GM10248 (cell line): Measurements from ENCODE around the gene KRTAP3-2.

Experiments
- CTCF ChIA-PET: fragments of 300-600 bp; sonication (Branson Sonifier 250); formaldehyde crosslinking; extraction: SDS; loops from one replicate; lab custom pipeline; 2021; ENCODE audit warnings: antibody characterized with exemption; lab: Yijun Ruan, JAX
- POLR2A ChIA-PET: fragments of 350-650 bp; sonication (Branson Sonifier 250); formaldehyde crosslinking; extraction: SDS; loops from one replicate; lab custom pipeline; 2020; ENCODE audit warnings: antibody characterized with exemption; lab: Yijun Ruan, JAX
- DNase-seq: peaks from one replicate; pipeline ENCODE4 v3.0.0; 2012; ENCODE audit errors: extremely low spot score
- TF ChIP-seq, protein P1 (sequence below): IDR thresholded peaks from 2 replicates; pipeline ENCODE4 v1.5.1; 2012; ENCODE audit warnings: mild to moderate bottlenecking, low read depth; ENCODE audit errors: extremely low read depth, missing control alignments, control extremely low read depth

The KRTAP3-2 gene

DNA sequence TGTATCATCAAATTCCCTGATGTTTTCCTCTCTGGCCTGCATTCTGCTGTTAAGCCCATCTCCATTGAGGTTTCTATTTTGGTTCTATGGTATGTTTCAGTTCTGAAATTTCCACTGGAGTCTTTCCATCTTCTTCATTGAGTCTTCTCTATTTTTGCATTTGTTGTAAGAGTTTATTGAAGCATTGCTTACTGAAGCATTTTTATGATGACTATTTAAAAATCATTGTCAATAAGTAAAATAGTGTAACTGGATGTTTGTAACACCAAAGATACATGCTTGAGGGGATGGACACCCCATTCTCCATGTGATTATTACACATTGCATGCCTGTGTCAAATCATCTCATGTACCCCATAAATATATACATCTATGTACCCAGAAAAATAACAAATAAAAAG lies 24.2 kb downstream of the KRTAP3-2 start:
- CTCF ChIA-PET, result no interaction called here
- no peak for DNase-seq
- POLR2A ChIA-PET, result no interaction called here
- TF ChIP-seq, protein P1, sequence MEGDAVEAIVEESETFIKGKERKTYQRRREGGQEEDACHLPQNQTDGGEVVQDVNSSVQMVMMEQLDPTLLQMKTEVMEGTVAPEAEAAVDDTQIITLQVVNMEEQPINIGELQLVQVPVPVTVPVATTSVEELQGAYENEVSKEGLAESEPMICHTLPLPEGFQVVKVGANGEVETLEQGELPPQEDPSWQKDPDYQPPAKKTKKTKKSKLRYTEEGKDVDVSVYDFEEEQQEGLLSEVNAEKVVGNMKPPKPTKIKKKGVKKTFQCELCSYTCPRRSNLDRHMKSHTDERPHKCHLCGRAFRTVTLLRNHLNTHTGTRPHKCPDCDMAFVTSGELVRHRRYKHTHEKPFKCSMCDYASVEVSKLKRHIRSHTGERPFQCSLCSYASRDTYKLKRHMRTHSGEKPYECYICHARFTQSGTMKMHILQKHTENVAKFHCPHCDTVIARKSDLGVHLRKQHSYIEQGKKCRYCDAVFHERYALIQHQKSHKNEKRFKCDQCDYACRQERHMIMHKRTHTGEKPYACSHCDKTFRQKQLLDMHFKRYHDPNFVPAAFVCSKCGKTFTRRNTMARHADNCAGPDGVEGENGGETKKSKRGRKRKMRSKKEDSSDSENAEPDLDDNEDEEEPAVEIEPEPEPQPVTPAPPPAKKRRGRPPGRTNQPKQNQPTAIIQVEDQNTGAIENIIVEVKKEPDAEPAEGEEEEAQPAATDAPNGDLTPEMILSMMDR, result no peak

DNA sequence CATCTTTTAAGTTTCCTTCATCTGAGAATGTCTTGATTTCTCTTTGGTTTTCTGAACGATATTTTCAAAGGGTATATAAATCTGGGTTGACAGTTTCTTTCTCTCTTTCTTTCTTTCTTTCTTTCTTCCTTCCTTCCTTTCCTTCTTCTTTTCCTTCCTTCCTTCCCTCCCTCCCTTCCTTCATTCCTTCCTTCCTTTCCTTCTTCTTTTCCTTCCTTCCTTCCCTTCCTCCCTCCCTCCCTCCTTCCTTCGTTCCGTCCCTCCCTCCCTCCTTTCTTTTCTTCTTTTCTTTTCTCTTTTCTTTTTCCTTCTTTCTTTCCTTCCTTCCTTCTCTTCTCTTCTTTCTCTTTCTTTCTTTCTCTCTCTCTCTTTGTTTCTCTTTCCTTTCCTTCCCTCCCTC lies 25.3 kb downstream of the KRTAP3-2 start:
- no peak for DNase-seq
- TF ChIP-seq, protein P1, result no peak
- CTCF ChIA-PET, result no interaction called here
- POLR2A ChIA-PET, result no interaction called here

DNA sequence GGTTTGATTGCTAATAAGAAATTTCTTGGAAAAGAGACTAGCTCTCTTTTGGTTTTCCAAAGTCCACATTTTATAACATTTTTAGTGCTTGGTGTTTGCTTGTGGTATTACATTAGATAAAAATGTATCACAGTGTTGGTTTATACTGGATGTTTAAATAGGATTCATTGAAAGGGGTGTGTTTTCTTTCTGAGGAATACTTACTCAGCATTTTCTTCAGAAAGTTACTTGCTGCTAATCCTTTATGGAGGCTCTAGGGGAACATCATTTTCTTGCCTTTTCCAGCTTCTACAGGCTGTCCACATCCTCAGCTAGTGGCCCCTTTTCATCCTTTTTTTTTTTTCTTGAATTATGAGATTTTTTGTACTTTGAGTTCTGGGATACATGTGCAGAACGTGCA lies 32.1 kb downstream of the KRTAP3-2 start:
- TF ChIP-seq, protein P1, result no peak
- ChIA-PET CTCF (no interaction called here), POLR2A (no interaction called here)
- no peak for DNase-seq

DNA sequence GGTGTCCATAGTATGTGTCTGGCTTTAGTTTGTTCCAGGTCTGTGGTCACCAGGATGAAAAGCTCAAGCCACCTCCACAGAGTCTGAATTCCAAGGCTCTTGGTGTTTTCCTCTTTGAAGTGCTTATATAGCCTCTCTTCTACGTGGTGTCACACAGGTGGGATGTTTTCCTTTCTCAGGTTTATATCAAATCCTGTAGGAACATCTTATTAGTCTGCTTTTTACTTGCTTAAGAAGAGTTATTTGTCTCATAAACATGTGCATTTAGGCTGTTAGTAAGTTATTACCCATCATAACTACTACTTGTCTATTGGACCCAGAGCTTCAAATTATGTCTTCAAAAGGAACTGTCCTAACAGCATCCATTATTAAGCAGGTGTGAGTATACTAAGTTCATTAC lies 32.9 kb downstream of the KRTAP3-2 start, which contains the start of gene KRT39:
Gene KRT39, minus strand, starts transcription at position 101 of the 400 bp plus-strand sequence. Its CDS starts 92 bp downstream, at position 9.
- ChIA-PET POLR2A (no interaction called here), CTCF (no interaction called here)
- no peak for DNase-seq
- TF ChIP-seq, protein P1, result no peak

DNA sequence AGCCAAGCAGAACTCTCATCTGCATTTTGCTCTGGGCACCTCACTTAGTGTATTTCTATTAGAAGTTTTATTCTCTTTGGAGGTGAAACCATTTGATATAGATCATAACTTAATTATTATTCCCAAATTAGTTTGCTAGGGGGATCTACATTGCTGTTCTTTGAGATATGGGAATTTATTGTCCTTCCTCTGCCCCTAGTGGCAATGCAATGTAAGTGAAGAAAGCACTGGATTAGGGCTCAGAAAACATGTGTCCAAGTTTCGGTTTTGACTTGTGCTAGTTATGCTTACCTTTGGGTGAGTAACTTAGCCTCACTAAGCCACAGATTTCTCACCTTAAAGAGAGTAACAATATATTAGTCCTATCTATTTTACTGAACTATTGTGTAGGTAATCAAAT lies 35.9 kb downstream of the KRTAP3-2 start:
- POLR2A ChIA-PET, result no interaction called here
- CTCF ChIA-PET, result interaction anchor here (1.8 kb wide), 1 partner anchor 585 kb away, joined by 4 read pairs; no protein-coding TSS in a partner anchor
- DNase-seq, result peak; percentile 36
- TF ChIP-seq, protein P1, result peak; percentile 32

DNA sequence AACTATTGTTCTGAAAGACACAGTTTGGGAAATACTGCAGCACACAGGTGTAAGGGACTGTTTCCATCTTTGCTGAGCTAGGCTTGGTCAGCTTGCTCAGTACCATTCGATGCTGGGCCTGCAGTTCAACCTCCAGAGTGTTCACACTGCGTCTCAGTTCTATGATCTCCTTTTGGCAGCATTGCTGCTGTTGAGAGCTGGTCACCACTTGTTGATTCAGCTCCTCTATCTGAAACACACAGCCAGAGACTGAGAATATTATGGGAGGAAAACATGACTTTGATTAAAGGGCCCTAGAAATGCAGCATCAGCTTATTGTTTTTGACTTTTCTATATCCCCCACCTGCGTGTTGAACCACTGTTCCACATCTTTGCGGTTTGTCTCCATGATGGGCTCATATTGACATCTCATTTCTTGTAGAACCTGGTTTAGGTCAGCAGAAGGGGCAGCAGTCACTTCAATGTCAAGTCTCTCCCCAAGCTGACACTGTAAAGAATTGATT lies 37.6 kb downstream of the KRTAP3-2 start:
- TF ChIP-seq, protein P1, result no peak
- ChIA-PET CTCF (interaction anchor here (1.2 kb wide), 2 partner anchors 9 to 15 kb away, joined by 3 to 4 read pairs; no protein-coding TSS in a partner anchor), POLR2A (no interaction called here)
- DNase-seq, result no peak
